Activated CD4-positive, alpha-beta memory T cell treated with anti-CD3 and anti-CD28 coated beads, Interleukin-2, amount 10 ng/mL, durations not matched to agents 7 days and 5 days (primary cell): ENCODE data around the gene CTIF. TPM values are rescaled to one million over a fixed set of nuclear protein-coding genes. Genes with fewer than 3 reads are reported as not detected.
"Not testable (repeated sequence)": the region's sequence is repeated elsewhere in the genome, so short reads cannot be mapped to it uniquely, and the experiment has no call there.

ENCODE experiments used
- CTCF ChIA-PET: fragments of 350-600 bp; sonication (Branson Sonifier 250); formaldehyde crosslinking; loops from one replicate; lab custom pipeline; 2021; ENCODE audit warnings: antibody characterized with exemption, inconsistent platforms; lab: Charles Lee
- POLR2A ChIA-PET: fragments of 350-600 bp; sonication (Branson Sonifier 250); formaldehyde crosslinking; loops from one replicate; lab custom pipeline; 2021; ENCODE audit warnings: antibody characterized with exemption; lab: Charles Lee
- DNase-seq: peaks from one replicate; pipeline ENCODE4 v3.0.0-alpha.2; 2020
- H3K27ac Mint-ChIP-seq: one replicate; pipeline ENCODE4 v1.8.0; 2021; ENCODE audit warnings: mild to moderate bottlenecking, mixed read lengths
- H3K27me3 Mint-ChIP-seq: one replicate; pipeline ENCODE4 v1.8.0; 2021; ENCODE audit warnings: mixed read lengths
- H3K36me3 Mint-ChIP-seq: one replicate; pipeline ENCODE4 v1.8.0; 2021; ENCODE audit warnings: low read depth, mixed read lengths
- H3K4me1 Mint-ChIP-seq: one replicate; pipeline ENCODE4 v1.8.0; 2021; ENCODE audit warnings: mixed read lengths
- H3K4me3 Mint-ChIP-seq: one replicate; pipeline ENCODE4 v1.8.0; 2021; ENCODE audit warnings: mild to moderate bottlenecking, mixed read lengths
- H3K9me3 Mint-ChIP-seq: one replicate; pipeline ENCODE4 v1.8.0; 2021; ENCODE audit warnings: mixed read lengths
- total RNA-seq, 2 experiments: library from RNA; stranded (reverse); gene quantifications; one replicate each; pipeline ENCODE4 v1.2.3, GENCODE V29; 2021

The CTIF gene
- total RNA-seq, 2 experiments from 2014 or later = 4.9 to 5.1 TPM

DNA sequence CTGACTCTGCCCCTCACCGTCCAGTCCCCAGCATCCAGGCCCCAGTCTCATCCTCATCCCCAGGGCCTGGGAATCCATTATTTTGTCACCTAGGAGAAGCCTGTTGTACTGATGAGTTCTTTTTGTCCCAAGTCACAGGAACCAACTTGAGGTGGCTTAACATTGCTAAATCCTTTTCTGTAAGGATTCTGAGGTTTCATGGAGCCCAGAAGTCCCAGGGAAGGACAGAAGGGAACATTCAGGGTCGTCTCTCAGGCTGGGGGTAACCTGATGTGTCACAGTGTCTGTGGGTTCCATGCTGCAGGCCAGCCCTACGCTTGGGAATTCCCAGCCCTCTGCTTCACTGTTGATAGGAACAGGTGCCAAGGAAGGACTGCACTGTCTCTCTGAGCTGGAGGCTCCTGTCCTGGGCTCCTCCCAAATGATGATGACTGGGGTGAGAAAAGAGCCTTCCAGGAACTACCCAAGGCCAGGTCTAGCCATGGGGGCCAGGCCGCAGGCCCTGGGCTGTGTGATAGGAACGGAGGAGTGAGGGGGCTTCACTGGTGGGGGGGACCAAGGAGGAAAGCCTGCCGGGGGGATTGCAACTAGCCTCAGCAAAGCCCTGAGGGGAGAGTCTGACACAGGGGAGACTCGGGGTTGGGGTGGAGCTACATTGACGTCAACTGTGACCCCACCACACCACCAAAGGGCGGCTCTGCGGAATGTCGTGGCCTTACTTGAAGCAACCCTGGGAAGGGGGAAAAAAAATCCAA lies 266.2 kb downstream of the CTIF start:
- POLR2A ChIA-PET = interaction anchor here (1.0 kb wide), 1 partner anchor 9 kb away, joined by 3 read pairs; no protein-coding TSS in a partner anchor
- Mint-ChIP-seq H3K36me3 (no peaks in the 10 kb centered on the region), H3K27me3 (no peaks in the 10 kb centered on the region), H3K27ac (no peak overlapping the region), H3K9me3 (no peaks in the 10 kb centered on the region), H3K4me3 (no peak overlapping the region), H3K4me1 (peaks cover 55% of the 10 kb centered on the region)
- CTCF ChIA-PET = no interaction called here
- no peak for DNase-seq

GRCh38 chr18:48805826-48806535 lies 267.1 kb downstream of the CTIF start:
- H3K27me3 Mint-ChIP-seq = no peaks in the 10 kb centered on the region
- POLR2A ChIA-PET = interaction anchor here (1.3 kb wide), 1 partner anchor 9 kb away, joined by 4 read pairs; no protein-coding TSS in a partner anchor
- H3K4me3 Mint-ChIP-seq = no peak overlapping the region

GRCh38 chr18:48806551-48807261 lies 267.9 kb downstream of the CTIF start:
- peaks cover 49% of the 10 kb centered on the region for H3K4me1 Mint-ChIP-seq
- POLR2A ChIA-PET = interaction anchor here (1.2 to 2.4 kb wide), 3 partner anchors 9 to 62 kb away, joined by 4 to 8 read pairs (median 4); no protein-coding TSS in a partner anchor

More at GRCh38 chr18:48805826-48806535, 267.1 kb downstream of the CTIF start:
- no peak overlapping the region for H3K27ac Mint-ChIP-seq
- CTCF ChIA-PET = no interaction called here
- no peak for DNase-seq
- H3K36me3 Mint-ChIP-seq = no peaks in the 10 kb centered on the region
- peaks cover 52% of the 10 kb centered on the region for H3K4me1 Mint-ChIP-seq
- no peaks in the 10 kb centered on the region for H3K9me3 Mint-ChIP-seq

GRCh38 chr18:48808476-48808875 lies 269.6 kb downstream of the CTIF start:
- CTCF ChIA-PET = interaction anchor here (1.1 to 1.6 kb wide), 2 partner anchors 34 to 213 kb away, joined by 3 read pairs; no protein-coding TSS in a partner anchor
- Mint-ChIP-seq H3K4me1 (peaks cover 52% of the 10 kb centered on the region), H3K36me3 (peaks cover 6% of the 10 kb centered on the region), H3K4me3 (no peak overlapping the region), H3K27me3 (no peaks in the 10 kb centered on the region), H3K9me3 (no peaks in the 10 kb centered on the region), H3K27ac (no peak overlapping the region)
- no peak for DNase-seq
- POLR2A ChIA-PET = interaction anchor here (1.1 to 2.4 kb wide), 2 partner anchors 11 to 26 kb away, joined by 3 to 8 read pairs; no protein-coding TSS in a partner anchor

More at GRCh38 chr18:48806551-48807261, 267.9 kb downstream of the CTIF start:
- H3K27me3 Mint-ChIP-seq = no peaks in the 10 kb centered on the region
- H3K9me3 Mint-ChIP-seq = no peaks in the 10 kb centered on the region
- no peak overlapping the region for H3K4me3 Mint-ChIP-seq
- CTCF ChIA-PET = interaction anchor here (0.9 to 1.4 kb wide), 3 partner anchors 9 to 29 kb away, joined by 3 read pairs; no protein-coding TSS in a partner anchor
- H3K27ac Mint-ChIP-seq = peak overlapping the region; percentile 54
- DNase-seq = peak; percentile 36
- no peaks in the 10 kb centered on the region for H3K36me3 Mint-ChIP-seq

- POLR2A ChIA-PET = no interaction called here
- no peak overlapping the region for H3K4me3 Mint-ChIP-seq
- H3K27me3 Mint-ChIP-seq = no peaks in the 10 kb centered on the region
- no peak overlapping the region for H3K27ac Mint-ChIP-seq
- peaks cover 61% of the 10 kb centered on the region for H3K4me1 Mint-ChIP-seq
- no peak for DNase-seq
- H3K9me3 Mint-ChIP-seq = no peaks in the 10 kb centered on the region
- CTCF ChIA-PET = interaction anchor here (0.6 kb wide), 1 partner anchor 143 kb away, joined by 3 read pairs; no protein-coding TSS in a partner anchor
- H3K36me3 Mint-ChIP-seq = peaks cover 6% of the 10 kb centered on the region
These were observed 270.5 kb downstream of the CTIF start for GRCh38 chr18:48809365-48809764.

GRCh38 chr18:48810805-48811204 lies 272.0 kb downstream of the CTIF start:
- ChIA-PET POLR2A (no interaction called here), CTCF (interaction anchor here (0.7 kb wide), 1 partner anchor 18 kb away, joined by 3 read pairs; no protein-coding TSS in a partner anchor)
- H3K27ac Mint-ChIP-seq = no peak overlapping the region
- peaks cover 8% of the 10 kb centered on the region for H3K36me3 Mint-ChIP-seq
- peaks cover 71% of the 10 kb centered on the region for H3K4me1 Mint-ChIP-seq
- no peaks in the 10 kb centered on the region for H3K9me3 Mint-ChIP-seq
- no peak for DNase-seq
- H3K4me3 Mint-ChIP-seq = no peak overlapping the region
- no peaks in the 10 kb centered on the region for H3K27me3 Mint-ChIP-seq

GRCh38 chr18:48811401-48811800 lies 272.6 kb downstream of the CTIF start:
- H3K4me1 Mint-ChIP-seq = peaks cover 72% of the 10 kb centered on the region
- ChIA-PET POLR2A (interaction anchor here (0.9 kb wide), 1 partner anchor 21 kb away, joined by 3 read pairs; no protein-coding TSS in a partner anchor), CTCF (no interaction called here)
- H3K27ac Mint-ChIP-seq = no peak overlapping the region
- H3K36me3 Mint-ChIP-seq = peaks cover 14% of the 10 kb centered on the region
- DNase-seq = no peak
- no peaks in the 10 kb centered on the region for H3K27me3 Mint-ChIP-seq
- H3K9me3 Mint-ChIP-seq = no peaks in the 10 kb centered on the region
- H3K4me3 Mint-ChIP-seq = no peak overlapping the region

DNA sequence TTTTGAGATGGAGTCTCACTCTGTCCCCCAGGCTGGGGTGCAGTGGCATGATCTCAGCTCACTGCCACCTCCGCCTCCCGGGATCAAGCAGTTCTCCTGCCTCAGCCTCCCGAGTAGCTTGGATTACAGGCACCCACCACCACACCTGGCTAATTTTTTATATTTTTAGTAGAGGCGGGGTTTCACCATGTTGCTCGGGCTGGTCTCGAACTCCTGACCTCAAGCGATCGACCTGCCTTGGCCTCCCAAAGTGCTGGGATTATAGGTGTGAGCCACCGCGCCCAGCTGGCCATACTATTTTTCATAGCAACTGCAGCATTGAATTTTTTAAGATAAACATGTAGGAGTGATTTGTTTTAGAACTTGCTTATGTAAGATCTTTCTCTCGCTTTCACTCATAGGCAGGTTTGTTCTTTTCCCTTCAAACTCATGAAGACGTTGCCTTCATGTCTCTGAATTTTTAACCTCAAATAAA lies 273.2 kb downstream of the CTIF start:
- H3K4me3 Mint-ChIP-seq, CTCF ChIA-PET, H3K9me3 Mint-ChIP-seq, H3K27me3 Mint-ChIP-seq, DNase-seq: not testable (repeated sequence)
- POLR2A ChIA-PET = interaction anchor here (0.9 to 2.0 kb wide), 3 partner anchors 20 to 140 kb away, joined by 3 to 10 read pairs (median 5); partner anchors contain the start of gene SMAD7
- H3K4me1 Mint-ChIP-seq = peaks cover 70% of the 10 kb centered on the region
- peaks cover 19% of the 10 kb centered on the region for H3K36me3 Mint-ChIP-seq
- H3K27ac Mint-ChIP-seq = peak overlapping the region; percentile 5

GRCh38 chr18:48813321-48813720 lies 274.5 kb downstream of the CTIF start:
- Mint-ChIP-seq H3K9me3 (no peaks in the 10 kb centered on the region), H3K4me1 (peaks cover 63% of the 10 kb centered on the region), H3K27ac (peak overlapping the region; percentile 90), H3K36me3 (peaks cover 25% of the 10 kb centered on the region), H3K4me3 (no peak overlapping the region), H3K27me3 (no peaks in the 10 kb centered on the region)
- DNase-seq = no peak
- CTCF ChIA-PET = interaction anchor here (1.2 to 2.3 kb wide), 3 partner anchors 17 to 63 kb away, joined by 4 to 11 read pairs (median 4); no protein-coding TSS in a partner anchor
- POLR2A ChIA-PET = interaction anchor here (1.1 to 5.2 kb wide), 15 partner anchors 11 to 139 kb away, joined by 3 to 75 read pairs (median 9); partner anchors contain the start of gene SMAD7

- H3K4me1 Mint-ChIP-seq = peaks cover 63% of the 10 kb centered on the region
- H3K27ac Mint-ChIP-seq = peak overlapping the region; percentile 90
- peak overlapping the region; percentile 37 for H3K4me3 Mint-ChIP-seq
- DNase-seq = peak; percentile 64
- no peaks in the 10 kb centered on the region for H3K9me3 Mint-ChIP-seq
- CTCF ChIA-PET = interaction anchor here (0.5 to 2.3 kb wide), 4 partner anchors 18 to 67 kb away, joined by 3 to 11 read pairs (median 4); no protein-coding TSS in a partner anchor
- POLR2A ChIA-PET = interaction anchor here (0.9 to 5.2 kb wide), 18 partner anchors 10 to 138 kb away, joined by 3 to 75 read pairs (median 4); partner anchors contain the start of gene SMAD7
- no peaks in the 10 kb centered on the region for H3K27me3 Mint-ChIP-seq
- H3K36me3 Mint-ChIP-seq = peaks cover 30% of the 10 kb centered on the region
These were observed 275.1 kb downstream of the CTIF start for GRCh38 chr18:48813833-48814489.

DNA sequence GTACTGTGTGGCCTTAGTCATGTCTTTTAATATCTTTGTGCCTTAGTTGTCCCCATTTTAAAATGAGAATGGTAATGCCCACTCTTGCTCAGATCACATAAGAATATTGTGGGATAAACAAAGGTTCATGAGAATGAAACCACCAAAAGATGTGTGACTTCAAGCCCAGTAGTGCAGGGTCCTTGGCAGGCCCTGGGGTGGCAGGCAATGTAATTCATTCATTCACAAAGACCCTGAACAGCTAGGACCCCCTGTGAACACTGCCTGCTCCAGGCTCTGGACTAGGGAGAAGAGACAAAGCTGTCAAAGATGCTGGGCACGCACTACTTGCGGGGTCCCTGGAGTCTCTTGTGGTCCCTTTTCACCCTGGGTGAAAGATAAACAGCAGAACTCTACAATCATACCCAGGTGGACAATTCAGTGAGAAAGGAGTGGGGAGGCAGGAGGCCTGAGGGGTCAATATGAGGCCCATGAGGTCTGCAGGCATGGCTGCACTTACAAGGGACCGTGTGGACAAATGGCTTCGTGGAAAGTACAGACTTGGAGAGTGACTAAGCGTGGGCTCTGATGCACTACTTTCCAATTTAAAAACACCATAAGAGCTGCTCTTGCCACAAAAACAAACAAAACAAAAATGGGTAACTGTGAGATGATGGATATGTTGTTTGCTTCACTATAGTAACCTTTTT lies 275.8 kb downstream of the CTIF start:
- H3K27me3 Mint-ChIP-seq = no peaks in the 10 kb centered on the region
- peaks cover 63% of the 10 kb centered on the region for H3K4me1 Mint-ChIP-seq
- no peak overlapping the region for H3K4me3 Mint-ChIP-seq

More for the DNA sequence above, 275.8 kb downstream of the CTIF start:
- POLR2A ChIA-PET = interaction anchor here (0.9 to 5.2 kb wide), 16 partner anchors 8 to 130 kb away, joined by 3 to 75 read pairs (median 4); no protein-coding TSS in a partner anchor
- Mint-ChIP-seq H3K9me3 (no peaks in the 10 kb centered on the region), H3K27ac (peak overlapping the region; percentile 90), H3K36me3 (peaks cover 30% of the 10 kb centered on the region)
- DNase-seq = no peak
- CTCF ChIA-PET = interaction anchor here (2.3 kb wide), 1 partner anchor 20 kb away, joined by 11 read pairs; no protein-coding TSS in a partner anchor
